Stomach (tissue), 9 donors: ENCODE results near the gene ATP1A1. TPM values are rescaled to one million over a fixed set of nuclear protein-coding genes. Genes with fewer than 3 reads are reported as not detected.

Experiments used
- DNase-seq, 2 donors: peaks; one replicate each; pipeline versions ENCODE4 v3.0.0 to v3.0.0-alpha.2; 2013 to 2019
- H3K27ac ChIP-seq, 5 donors: fragments of 200-600 bp in 4 of 5; sonication (generic) in 4 of 5; one replicate each; pipeline ENCODE4 v1.5.1; 2013 to 2019; ENCODE audit warnings: mild to moderate bottlenecking in 1 of 5, moderate library complexity in 1 of 5
- H3K27me3 ChIP-seq, 3 donors: fragments of 200-600 bp; sonication (generic); one replicate each; pipeline ENCODE4 v1.5.1; 2017 to 2019; ENCODE audit warnings: mixed run types in 1 of 3
- H3K36me3 ChIP-seq, 4 donors: fragments of 200-600 bp; sonication (generic); 1 replicate in 3 of 4; 2 replicates in 1 of 4; pipeline ENCODE4 v1.5.1; 2016 to 2019
- H3K4me1 ChIP-seq, 4 donors: fragments of 200-600 bp; sonication (generic); one replicate each; pipeline ENCODE4 v1.5.1; 2016 to 2019
- H3K4me3 ChIP-seq, 4 donors: fragments of 200-600 bp; sonication (generic) in 3 of 4; one replicate each; pipeline ENCODE4 v1.5.1; 2016 to 2019; ENCODE audit warnings: mild to moderate bottlenecking in 1 of 4
- H3K9me3 ChIP-seq, 4 donors: fragments of 200-600 bp; sonication (generic); one replicate each; pipeline ENCODE4 v1.5.1; 2016 to 2019
- CTCF ChIP-seq, 7 experiments: fragments of 450-650 bp in 4 of 7; fragments of 200-600 bp in 3 of 7; sonication (generic) in 3 of 7; IDR thresholded peaks; one replicate each; pipeline ENCODE4 v1.5.1; 2016 to 2019; ENCODE audit warnings: antibody characterized with exemption in 7 of 7, control low read depth in 2 of 7, mild to moderate bottlenecking in 1 of 7
- EP300 ChIP-seq: sonication (generic); formaldehyde crosslinking; IDR thresholded peaks from one replicate; pipeline ENCODE4 v1.6.1; 2017; ENCODE audit warnings: antibody characterized with exemption
- POLR2A ChIP-seq, 4 donors: fragments of 450-650 bp; IDR thresholded peaks; one replicate each; pipeline ENCODE4 v1.6.1; 2016; ENCODE audit warnings: antibody characterized with exemption in 4 of 4, control low read depth in 2 of 4, mild to moderate bottlenecking in 1 of 4, moderate library complexity in 1 of 4
- POLR2AphosphoS5 ChIP-seq, 3 donors: sonication (generic); formaldehyde crosslinking; IDR thresholded peaks; one replicate each; pipeline ENCODE4 v1.6.1; 2016; ENCODE audit warnings: antibody characterized with exemption in 3 of 3
- WGBS, 5 donors: extraction: QIAGEN DNeasy Blood & Tissue Kit in 3 of 5; methylation state at CpG; one replicate each; pipeline versions ENCODE4 v1.1.5 to v1.1.7; 2013 to 2018; 5-methylcytosine and 5-hydroxymethylcytosine counted together
- intact Hi-C: fragments of 100-400 bp; cut with DNase I; formaldehyde crosslinking; loops from one replicate; pipeline ENCODE4 v1.15.1; 2023; ENCODE audit warnings: low total_unique reads
- polyA plus RNA-seq, 3 donors: library from polyadenylated mRNA; stranded (reverse); fragments of 200-250 nt; gene quantifications; one replicate each; pipeline ENCODE4 v1.2.3, GENCODE V29; 2013
- total RNA-seq, 5 donors: library from RNA; depleted of rRNA; stranded (reverse); fragments of >200 nt; gene quantifications; one replicate each; pipeline versions ENCODE4 v1.1.0 to v1.2.3, GENCODE V29; 2014 to 2016
- donor health status: healthy with polysubstance abuse.
- donor health status: Bipolar disorder and iron deficiency.
- donor health status: healthy.

The ATP1A1 gene
- total and polyA plus RNA-seq, 8 donors, result 49.9 to 576 (median 171) TPM

- 50 to 85% (median 69%) methylated on average over 1 of the region's 1 CpG for WGBS, 5 donors
- H3K27ac ChIP-seq, result no peak overlapping the region
- no peaks in the 10 kb centered on the region for H3K4me1 ChIP-seq
These were observed 23.7 kb downstream of the ATP1A1 start for GRCh38 chr1:116396769-116397168.

GRCh38 chr1:116397728-116398127 is 24.7 kb downstream of the ATP1A1 start:
- H3K4me3 ChIP-seq, result no peak overlapping the region
- WGBS, 5 donors, result 82 to 89% (median 85%) methylated on average over 5 of the region's 5 CpGs
- H3K27me3 ChIP-seq, result no peaks in the 10 kb centered on the region
- H3K4me1 ChIP-seq, result no peaks in the 10 kb centered on the region
- no peaks in the 10 kb centered on the region for H3K9me3 ChIP-seq
- TF ChIP-seq CTCF (IDR thresholded peaks at IDR 0.05) (no peak), POLR2A (IDR thresholded peaks at IDR 0.05) (no peak), POLR2AphosphoS5 (IDR thresholded peaks at IDR 0.05) (no peak), EP300 (no peak)
- intact Hi-C loops, result no loop called here
- H3K36me3 ChIP-seq, result peaks cover 98 to 100% (median 100%) of the 10 kb centered on the region in 4 donors
- DNase-seq, result no peak
- no peak overlapping the region for H3K27ac ChIP-seq

More at GRCh38 chr1:116396769-116397168, 23.7 kb downstream of the ATP1A1 start:
- Histone ChIP-seq H3K27me3 (no peaks in the 10 kb centered on the region), H3K9me3 (no peaks in the 10 kb centered on the region), H3K4me3 (no peak overlapping the region), H3K36me3 (peaks cover 98 to 100% (median 100%) of the 10 kb centered on the region in 4 donors)
- DNase-seq, result no peak
- intact Hi-C loops, result no loop called here
- TF ChIP-seq POLR2A (IDR thresholded peaks at IDR 0.05), result no peak
- no peak for TF ChIP-seq POLR2AphosphoS5 (IDR thresholded peaks at IDR 0.05)
- TF ChIP-seq CTCF (IDR thresholded peaks at IDR 0.05), result no peak
- no peak for TF ChIP-seq EP300

GRCh38 chr1:116400780-116401179 is 27.7 kb downstream of the ATP1A1 start:
- TF ChIP-seq POLR2A (IDR thresholded peaks at IDR 0.05) (no peak), POLR2AphosphoS5 (IDR thresholded peaks at IDR 0.05) (no peak), EP300 (no peak), CTCF (IDR thresholded peaks at IDR 0.05) (no peak)
- DNase-seq, result no peak
- H3K4me1 ChIP-seq, result no peaks in the 10 kb centered on the region
- intact Hi-C loops, result no loop called here
- H3K27ac ChIP-seq, result no peak overlapping the region
- 91 to 95% (median 94%) methylated on average over 4 to 6 of the region's 6 CpGs for WGBS, 5 donors
- H3K9me3 ChIP-seq, result no peaks in the 10 kb centered on the region
- H3K36me3 ChIP-seq, result peaks cover 100% of the 10 kb centered on the region in 4 donors
- no peak overlapping the region for H3K4me3 ChIP-seq
- no peaks in the 10 kb centered on the region for H3K27me3 ChIP-seq

GRCh38 chr1:116401646-116402176 is 28.7 kb downstream of the ATP1A1 start:
- DNase-seq, result no peak
- H3K36me3 ChIP-seq, result peaks cover 100% of the 10 kb centered on the region in 4 donors
- H3K9me3 ChIP-seq, result no peaks in the 10 kb centered on the region
- TF ChIP-seq CTCF (IDR thresholded peaks at IDR 0.05) (no peak), POLR2AphosphoS5 (IDR thresholded peaks at IDR 0.05) (no peak), EP300 (no peak), POLR2A (IDR thresholded peaks at IDR 0.05) (no peak)
- WGBS, 5 donors, result 88 to 100% (median 93%) methylated on average over 3 of the region's 3 CpGs
- intact Hi-C loops, result no loop called here
- H3K4me1 ChIP-seq, result no peaks in the 10 kb centered on the region
- no peak overlapping the region for H3K4me3 ChIP-seq
- H3K27ac ChIP-seq, result no peak overlapping the region
- H3K27me3 ChIP-seq, result no peaks in the 10 kb centered on the region
